Measurements from ENCODE around the gene SACM1L.
"Not testable (repeated sequence)": the region's sequence is repeated elsewhere in the genome, so short reads cannot be mapped to it uniquely, and the experiment has no call there.

SACM1L gene

GRCh38 chr3:45667569-45667934, 21.6 kb upstream of the SACM1L start:
- no peak for DNase-seq

- DNase-seq: no peak
Observed at GRCh38 chr3:45670436-45670835, 18.8 kb upstream of the SACM1L start.

- DNase-seq: no peak
Observed at GRCh38 chr3:45670991-45671390, 18.2 kb upstream of the SACM1L start.

GRCh38 chr3:45673273-45673672, 15.9 kb upstream of the SACM1L start:
- no peak for DNase-seq

- no peak for DNase-seq
Observed at GRCh38 chr3:45676325-45677032, 12.7 kb upstream of the SACM1L start.

- peak; percentile 62 for DNase-seq
Observed at GRCh38 chr3:45677033-45677446, 12.2 kb upstream of the SACM1L start.

GRCh38 chr3:45677841-45678240, 11.4 kb upstream of the SACM1L start:
- DNase-seq: no peak

GRCh38 chr3:45679805-45680204, 9.4 kb upstream of the SACM1L start:
- DNase-seq: no peak

- no peak for DNase-seq
Observed at GRCh38 chr3:45681221-45681620, 8.0 kb upstream of the SACM1L start.

GRCh38 chr3:45681846-45682245, 7.3 kb upstream of the SACM1L start:
- DNase-seq: no peak

- no peak for DNase-seq
Observed at GRCh38 chr3:45682311-45682710, 6.9 kb upstream of the SACM1L start.

GRCh38 chr3:45682786-45683185, 6.4 kb upstream of the SACM1L start:
- no peak for DNase-seq

GRCh38 chr3:45683417-45684326, 5.5 kb upstream of the SACM1L start:
- DNase-seq: no peak

- DNase-seq: no peak
Observed at GRCh38 chr3:45684327-45684892, 4.8 kb upstream of the SACM1L start.

- DNase-seq: not testable (repeated sequence)
Observed at GRCh38 chr3:45685722-45686121, 3.5 kb upstream of the SACM1L start.

- no peak for DNase-seq
Observed at GRCh38 chr3:45686850-45687249, 2.3 kb upstream of the SACM1L start.

- no peak for DNase-seq
Observed at GRCh38 chr3:45687828-45688193, 1.4 kb upstream of the SACM1L start.

- peak; percentile 31 for DNase-seq
Observed at GRCh38 chr3:45688194-45688881, 858 bp upstream of the SACM1L start.

GRCh38 chr3:45689787-45690145, 570 bp downstream of the SACM1L start:
- no peak for DNase-seq

GRCh38 chr3:45690336-45691035, 1.3 kb downstream of the SACM1L start:
- DNase-seq: no peak

- no peak for DNase-seq
Observed at GRCh38 chr3:45691842-45692241, 2.6 kb downstream of the SACM1L start.

- no peak for DNase-seq
Observed at GRCh38 chr3:45692866-45693265, 3.7 kb downstream of the SACM1L start.
